IMR-90 (cell line): ENCODE measurements around the gene SNX14. TPM values are rescaled to one million over a fixed set of nuclear protein-coding genes. Genes with fewer than 3 reads are reported as not detected.

Experiments
- ATAC-seq: fragments of 200-7000 bp; cut with Tn5 transposase; 2 replicates; pipeline ENCODE4 v1.9.1; 2020; ENCODE audit warnings: low read depth, mild to moderate bottlenecking, moderate library complexity
- BruUV-seq: library from RNA; stranded (reverse); fragments of 400-500 nt; replicated peaks from 2 replicates; lab custom pipeline; 2021; lab: Mats Ljungman, UMichigan
- CTCF ChIA-PET: fragments of 300-600 bp; formaldehyde crosslinking; extraction: SDS; loops from one replicate; lab custom pipeline; 2021; ENCODE audit warnings: antibody characterized with exemption; lab: Yijun Ruan, JAX
- POLR2A ChIA-PET: fragments of 300-600 bp; sonication (Branson Sonifier 250); formaldehyde crosslinking; loops from one replicate; lab custom pipeline; 2022; ENCODE audit warnings: antibody characterized with exemption; ENCODE audit not compliant: unreplicated experiment; lab: Charles Lee
- DNase-seq: peaks from one replicate; pipeline ENCODE4 v3.0.0; 2013
- H2AFZ ChIP-seq: replicated peaks from 2 replicates; pipeline ENCODE3; 2013; ENCODE audit warnings: low read length, mild to moderate bottlenecking; ENCODE audit not compliant: poor library complexity
- H2AK5ac ChIP-seq: 2 replicates; pipeline ENCODE4 v1.6.1; 2013; ENCODE audit warnings: low read depth, low read length, inconsistent platforms
- H2AK9ac ChIP-seq: replicated peaks from 2 replicates; pipeline ENCODE3; 2013; ENCODE audit warnings: mild to moderate bottlenecking, low read depth, low read length, moderate library complexity; ENCODE audit not compliant: poor library complexity
- H2BK120ac ChIP-seq: 2 replicates; pipeline ENCODE4 v1.6.1; 2013; ENCODE audit warnings: low read depth, low read length, inconsistent platforms
- H2BK15ac ChIP-seq: 3 replicates; pipeline ENCODE4 v1.6.1; 2013; ENCODE audit warnings: low read depth, low read length, inconsistent platforms
- H2BK20ac ChIP-seq: 2 replicates; pipeline ENCODE4 v1.6.1; 2013; ENCODE audit warnings: low read depth, mild to moderate bottlenecking, inconsistent platforms, low read length, moderate library complexity
- H2BK5ac ChIP-seq: 2 replicates; pipeline ENCODE4 v1.6.1; 2013; ENCODE audit warnings: mild to moderate bottlenecking, low read depth, low read length, inconsistent platforms; ENCODE audit not compliant: poor library complexity, severe bottlenecking
- H3K14ac ChIP-seq: replicated peaks from 2 replicates; pipeline ENCODE4 v1.6.1; 2013; ENCODE audit warnings: low read depth, low read length, inconsistent platforms
- H3K18ac ChIP-seq: 2 replicates; pipeline ENCODE4 v1.6.1; 2013; ENCODE audit warnings: low read depth, low read length, control low read depth
- H3K23ac ChIP-seq: 2 replicates; pipeline ENCODE4 v1.6.1; 2013; ENCODE audit warnings: low read depth, low read length, inconsistent platforms
- H3K27ac ChIP-seq: 2 replicates; pipeline ENCODE4 v1.5.1; 2013; ENCODE audit warnings: mild to moderate bottlenecking, control low read depth, low read length; ENCODE audit not compliant: insufficient read depth
- H3K27me3 ChIP-seq: 2 replicates; pipeline ENCODE4 v1.6.1; 2013; ENCODE audit warnings: low read length; ENCODE audit not compliant: control insufficient read depth, insufficient read depth
- H3K36me3 ChIP-seq: 2 replicates; pipeline ENCODE4 v1.6.1; 2013; ENCODE audit warnings: low read length, mixed read lengths; ENCODE audit not compliant: control insufficient read depth, insufficient read depth
- H3K4ac ChIP-seq: 2 replicates; pipeline ENCODE4 v1.6.1; 2013; ENCODE audit warnings: low read depth, low read length, inconsistent platforms
- H3K4me1 ChIP-seq: 2 replicates; pipeline ENCODE4 v1.6.1; 2013; ENCODE audit warnings: low read length, mixed read lengths; ENCODE audit not compliant: control insufficient read depth, insufficient read depth
- H3K4me2 ChIP-seq: 2 replicates; pipeline ENCODE4 v1.6.1; 2013; ENCODE audit warnings: low read depth, mild to moderate bottlenecking, control low read depth, low read length, moderate library complexity
- H3K4me3 ChIP-seq: 2 replicates; pipeline ENCODE4 v1.5.1; 2013; ENCODE audit warnings: low read depth, mild to moderate bottlenecking, control low read depth, low read length, moderate library complexity; ENCODE audit not compliant: insufficient read depth
- H3K56ac ChIP-seq: 2 replicates; pipeline ENCODE4 v1.6.1; 2013; ENCODE audit warnings: low read length, inconsistent platforms; ENCODE audit not compliant: insufficient read depth; ENCODE audit errors: extremely low read depth
- H3K79me1 ChIP-seq, 2 experiments: 2 replicates each; pipeline ENCODE4 v1.6.1; 2013; ENCODE audit warnings: low read length in 2 of 2, inconsistent platforms in 1 of 2, low read depth in 1 of 2
- H3K9ac ChIP-seq: 2 replicates; pipeline ENCODE4 v1.6.1; 2013; ENCODE audit warnings: low read depth, low read length, control low read depth
- H3K9me1 ChIP-seq: 2 replicates; pipeline ENCODE4 v1.6.1; 2013; ENCODE audit warnings: low read length, inconsistent platforms; ENCODE audit not compliant: insufficient read depth
- H3K9me3 ChIP-seq: 2 replicates; pipeline ENCODE4 v1.6.1; 2013; ENCODE audit warnings: low read length; ENCODE audit not compliant: control insufficient read depth, insufficient read depth
- H4K20me1 ChIP-seq: 2 replicates; pipeline ENCODE4 v1.6.1; 2013; ENCODE audit warnings: low read length, inconsistent platforms; ENCODE audit not compliant: insufficient read depth
- H4K5ac ChIP-seq: 2 replicates; pipeline ENCODE4 v1.6.1; 2013; ENCODE audit warnings: mild to moderate bottlenecking, low read depth, low read length, control low read depth
- H4K8ac ChIP-seq, 2 experiments: 2 replicates each; pipeline ENCODE4 v1.6.1; 2013; ENCODE audit warnings: low read depth in 2 of 2, low read length in 2 of 2, control low read depth in 1 of 2, inconsistent platforms in 1 of 2
- H4K91ac ChIP-seq: 2 replicates; pipeline ENCODE4 v1.6.1; 2013; ENCODE audit warnings: low read depth, low read length, inconsistent platforms; ENCODE audit not compliant: insufficient read depth
- BHLHE40 ChIP-seq: fragments of 150-350 bp; IDR thresholded peaks from 2 replicates; pipeline ENCODE4 v1.6.1; 2016; ENCODE audit warnings: mild to moderate bottlenecking, low read depth, low read length
- FOS ChIP-seq: fragments of 150-350 bp; IDR thresholded peaks from 2 replicates; pipeline ENCODE4 v1.6.1; 2016; ENCODE audit warnings: low read depth, low read length
- MAFK ChIP-seq: IDR thresholded peaks from 2 replicates; pipeline ENCODE4 v1.6.1; 2012; ENCODE audit warnings: low read depth, low read length, improper control_type of control experiment
- MXI1 ChIP-seq: IDR thresholded peaks from 2 replicates; pipeline ENCODE4 v1.6.1; 2012; ENCODE audit warnings: low read depth, mild to moderate bottlenecking, low read length, moderate library complexity, borderline replicate concordance
- NFE2L2 ChIP-seq: fragments of 150-350 bp; IDR thresholded peaks from 2 replicates; pipeline ENCODE4 v1.6.1; 2016; ENCODE audit warnings: low read depth, mild to moderate bottlenecking, low read length
- RAD21 ChIP-seq: IDR thresholded peaks from 2 replicates; pipeline ENCODE4 v1.6.1; 2012; ENCODE audit warnings: low read length, improper control_type of control experiment
- WGBS, 2 experiments: methylation state at CpG; one replicate each; pipeline versions ENCODE4 v1.1.5 to v1.1.7; 2013; ENCODE audit warnings: missing lambda C conversion rate in 2 of 2; ENCODE audit not compliant: insufficient read length in 1 of 2; ENCODE audit errors: extremely low coverage in 2 of 2; 5-methylcytosine and 5-hydroxymethylcytosine counted together
- dilution Hi-C: fragments of 300-500 bp; cut with HindIII; formaldehyde crosslinking; loops from one replicate; pipeline ENCODE4 v1.14.3; 2018; ENCODE audit warnings: low sequenced_read_pairs; ENCODE audit not compliant: unreplicated experiment
- in situ Hi-C: fragments of 300-500 bp; cut with MboI; formaldehyde crosslinking; loops from 3 replicates; pipeline ENCODE4 v1.14.3; 2019; ENCODE audit warnings: low sequenced_read_pairs, inconsistent platforms, mixed read lengths
- intact Hi-C: fragments of 100-400 bp; cut with micrococcal nuclease; formaldehyde crosslinking; loops from 2 replicates; pipeline ENCODE4 v1.10.0; 2022
- polyA plus RNA-seq, 3 experiments: library from polyadenylated mRNA; depleted of rRNA; stranded (reverse); fragments of >200 nt; gene quantifications; 2 replicates each; pipeline ENCODE4 v1.2.3, GENCODE V29; 2012; ENCODE audit warnings: low replicate concordance in 1 of 3
- total RNA-seq: library from RNA; depleted of rRNA; stranded (reverse); fragments of >200 nt; gene quantifications from 2 replicates; pipeline ENCODE4 v1.2.3, GENCODE V29; 2012
- TF ChIP-seq, protein P1 (sequence below): conservative IDR thresholded peaks from 2 replicates; pipeline ENCODE4 v1.5.1; 2012; ENCODE audit warnings: mild to moderate bottlenecking, low read depth, low read length, improper control_type of control experiment

Gene SNX14
- total and polyA plus RNA-seq, 2 of the 4 experiments (the other 2 are of a cell fraction), result 39.9 to 61.8 TPM

DNA sequence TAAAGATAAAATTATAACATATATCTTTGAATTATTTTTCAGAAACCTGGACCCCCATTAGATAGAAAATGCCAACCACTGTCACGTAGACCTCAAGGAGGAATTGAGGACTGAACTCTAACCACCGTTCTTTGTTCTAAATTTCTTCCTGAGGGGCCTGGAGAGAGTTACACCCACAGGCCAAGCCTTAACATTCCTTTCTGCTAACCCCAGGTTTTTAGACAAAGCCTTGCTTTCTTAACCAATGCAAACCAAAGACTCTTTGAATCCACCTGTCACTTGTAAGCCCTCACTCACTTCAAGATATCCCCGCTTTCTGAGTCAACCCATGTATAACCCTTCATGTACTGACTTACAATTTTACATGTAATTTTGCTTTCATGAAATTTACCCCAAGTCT lies 41.0 kb downstream of the SNX14 start:
- peaks cover 9% of the 10 kb centered on the region for H3K36me3 ChIP-seq
- no peak overlapping the region for H3K14ac ChIP-seq
- H2AK9ac ChIP-seq, result no peak overlapping the region
- ATAC-seq, result no peak
- no peaks in the 10 kb centered on the region; the same call in 1 of the 2 replicates for H3K4me1 ChIP-seq
- H3K18ac ChIP-seq, result no peak overlapping the region
- H3K9me3 ChIP-seq, result peaks cover 3% of the 10 kb centered on the region; the same call in 1 of the 2 replicates
- no peak overlapping the region for H3K4me3 ChIP-seq
- intact Hi-C loops, result no loop called here
- H3K79me1 ChIP-seq, result peaks cover 0 to 8% of the 10 kb centered on the region in 2 experiments
- 100% methylated on average over 1 of the region's 3 CpGs; no CpG with 5 or more reads in 1 of the 2 experiments for WGBS, 2 experiments
- TF ChIP-seq BHLHE40, result no peak
- TF ChIP-seq MXI1, result no peak
- no peak for TF ChIP-seq MAFK
- TF ChIP-seq FOS, result no peak
- TF ChIP-seq NFE2L2, result no peak
- TF ChIP-seq RAD21, result no peak
- TF ChIP-seq, protein P1, sequence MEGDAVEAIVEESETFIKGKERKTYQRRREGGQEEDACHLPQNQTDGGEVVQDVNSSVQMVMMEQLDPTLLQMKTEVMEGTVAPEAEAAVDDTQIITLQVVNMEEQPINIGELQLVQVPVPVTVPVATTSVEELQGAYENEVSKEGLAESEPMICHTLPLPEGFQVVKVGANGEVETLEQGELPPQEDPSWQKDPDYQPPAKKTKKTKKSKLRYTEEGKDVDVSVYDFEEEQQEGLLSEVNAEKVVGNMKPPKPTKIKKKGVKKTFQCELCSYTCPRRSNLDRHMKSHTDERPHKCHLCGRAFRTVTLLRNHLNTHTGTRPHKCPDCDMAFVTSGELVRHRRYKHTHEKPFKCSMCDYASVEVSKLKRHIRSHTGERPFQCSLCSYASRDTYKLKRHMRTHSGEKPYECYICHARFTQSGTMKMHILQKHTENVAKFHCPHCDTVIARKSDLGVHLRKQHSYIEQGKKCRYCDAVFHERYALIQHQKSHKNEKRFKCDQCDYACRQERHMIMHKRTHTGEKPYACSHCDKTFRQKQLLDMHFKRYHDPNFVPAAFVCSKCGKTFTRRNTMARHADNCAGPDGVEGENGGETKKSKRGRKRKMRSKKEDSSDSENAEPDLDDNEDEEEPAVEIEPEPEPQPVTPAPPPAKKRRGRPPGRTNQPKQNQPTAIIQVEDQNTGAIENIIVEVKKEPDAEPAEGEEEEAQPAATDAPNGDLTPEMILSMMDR, result no peak
- no peak overlapping the region for H2AFZ ChIP-seq
- in situ Hi-C loops, result no loop called here
- no peak overlapping the region for H2BK20ac ChIP-seq
- no peak overlapping the region for H3K4ac ChIP-seq
- ChIA-PET POLR2A (no interaction called here), CTCF (no interaction called here)
- no peak overlapping the region for H3K4me2 ChIP-seq
- DNase-seq, result no peak
- H3K27ac ChIP-seq, result no peak overlapping the region
- no peaks in the 10 kb centered on the region for H3K9me1 ChIP-seq
- H3K27me3 ChIP-seq, result no peaks in the 10 kb centered on the region
- H2AK5ac ChIP-seq, result no peak overlapping the region
- H2BK15ac ChIP-seq, result no peak overlapping the region
- H4K5ac ChIP-seq, result no peak overlapping the region
- H4K91ac ChIP-seq, result no peak overlapping the region
- H2BK5ac ChIP-seq, result no peak overlapping the region
- H4K8ac ChIP-seq, result no peak overlapping the region
- no peak overlapping the region for H3K56ac ChIP-seq
- H2BK120ac ChIP-seq, result no peak overlapping the region
- dilution Hi-C loops, result no loop called here
- no peak overlapping the region for H3K23ac ChIP-seq
- no peaks in the 10 kb centered on the region for H4K20me1 ChIP-seq
- H3K9ac ChIP-seq, result no peak overlapping the region
- no TSS peak for BruUV-seq
